ENCODE measurements around the gene SMOC2.

GRCh38 chr6:168698923-168699322 is 257.9 kb downstream of the SMOC2 start:
- no peak for TF ChIP-seq CTCF (IDR thresholded peaks at IDR 0.05)
- no peak for TF ChIP-seq POLR2AphosphoS5 (IDR thresholded peaks at IDR 0.05)
- no peak for TF ChIP-seq POLR2A (IDR thresholded peaks at IDR 0.05; ENCODE audit: low read depth)
- TF ChIP-seq EP300 (IDR thresholded peaks at IDR 0.05): no peak
